ENCODE data around the gene FKBP8. TPM values are rescaled to one million over a fixed set of nuclear protein-coding genes. Genes with fewer than 3 reads are reported as not detected.

The FKBP8 gene
- total RNA-seq, 1 experiment from 2014 or later: 184 TPM

GRCh38 chr19:18536475-18536874 lies 6.9 kb downstream of the FKBP8 start:
- BruUV-seq (replicated peaks): no TSS peak
- H3K4me3 ChIP-seq (ENCODE audit: low read depth, low read length): no peak overlapping the region
- H3K9me3 ChIP-seq: no peaks in the 10 kb centered on the region
- peaks cover 2% of the 10 kb centered on the region; the same call in 1 of the 2 replicates for H3K36me3 ChIP-seq (ENCODE audit: control insufficient read depth, insufficient read depth, low read length)
- TF ChIP-seq CTCF (IDR thresholded peaks at IDR 0.05; ENCODE audit: insufficient read depth in 1 of 2, low read depth in 1 of 2, low read length in 1 of 2, severe bottlenecking in 1 of 2, unreplicated experiment in 1 of 2): no peak
- no peaks in the 10 kb centered on the region for H3K27me3 ChIP-seq (replicated peaks; ENCODE audit: control insufficient read depth, insufficient read depth, low read length)
- H3K9me3 Mint-ChIP-seq (ENCODE audit: unreplicated experiment): no peaks in the 10 kb centered on the region
- H3K4me3 Mint-ChIP-seq (ENCODE audit: unreplicated experiment): no peak overlapping the region
- no peaks in the 10 kb centered on the region for H3K27me3 Mint-ChIP-seq (ENCODE audit: insufficient read depth, unreplicated experiment)
- no peak for DNase-seq
- intact Hi-C loops (cut with micrococcal nuclease; ENCODE audit: unreplicated experiment): no loop called here
- ChIA-PET CTCF (no interaction called here), POLR2A (no interaction called here)
- H3K4me1 Mint-ChIP-seq (ENCODE audit: low read depth, unreplicated experiment): no peaks in the 10 kb centered on the region
- H3K4me1 ChIP-seq: no peaks in the 10 kb centered on the region
- H3K27ac Mint-ChIP-seq (ENCODE audit: unreplicated experiment): no peak overlapping the region
- H3K36me3 Mint-ChIP-seq (ENCODE audit: insufficient read depth, unreplicated experiment): peaks cover 27% of the 10 kb centered on the region

GRCh38 chr19:18533058-18533457 lies 10.3 kb downstream of the FKBP8 start:
- BruUV-seq (replicated peaks): no TSS peak
- H3K4me3 ChIP-seq (ENCODE audit: low read depth, low read length): no peak overlapping the region
- intact Hi-C loops (cut with micrococcal nuclease; ENCODE audit: unreplicated experiment): no loop called here
- POLR2A ChIA-PET: no interaction called here
- Mint-ChIP-seq H3K4me1 (ENCODE audit: low read depth, unreplicated experiment) (no peaks in the 10 kb centered on the region), H3K27ac (ENCODE audit: unreplicated experiment) (no peak overlapping the region), H3K9me3 (ENCODE audit: unreplicated experiment) (no peaks in the 10 kb centered on the region), H3K4me3 (ENCODE audit: unreplicated experiment) (no peak overlapping the region), H3K27me3 (ENCODE audit: insufficient read depth, unreplicated experiment) (no peaks in the 10 kb centered on the region), H3K36me3 (ENCODE audit: insufficient read depth, unreplicated experiment) (peaks cover 15% of the 10 kb centered on the region)
- H3K27me3 ChIP-seq (replicated peaks; ENCODE audit: control insufficient read depth, insufficient read depth, low read length): no peaks in the 10 kb centered on the region
- no peaks in the 10 kb centered on the region for H3K4me1 ChIP-seq
- no peak for DNase-seq
- no peaks in the 10 kb centered on the region for H3K9me3 ChIP-seq
- CTCF ChIA-PET: interaction anchor here (1.8 kb wide), 1 partner anchor 11 kb away, joined by 6 read pairs; the partner anchor contains the start of gene ELL
- TF ChIP-seq CTCF (IDR thresholded peaks at IDR 0.05; ENCODE audit: insufficient read depth in 1 of 2, low read depth in 1 of 2, low read length in 1 of 2, severe bottlenecking in 1 of 2, unreplicated experiment in 1 of 2): no peak
- H3K36me3 ChIP-seq (ENCODE audit: control insufficient read depth, insufficient read depth, low read length): no peaks in the 10 kb centered on the region; the same call in none of the 2 replicates

- H3K4me3 Mint-ChIP-seq (ENCODE audit: unreplicated experiment): no peak overlapping the region
- no peaks in the 10 kb centered on the region for H3K4me1 Mint-ChIP-seq (ENCODE audit: low read depth, unreplicated experiment)
- ChIA-PET CTCF (interaction anchor here (0.6 to 1.8 kb wide), 2 partner anchors 10 to 62 kb away, joined by 6 to 16 read pairs; partner anchors contain the start of gene ELL), POLR2A (no interaction called here)
- TF ChIP-seq CTCF (IDR thresholded peaks at IDR 0.05; ENCODE audit: insufficient read depth in 1 of 2, low read depth in 1 of 2, low read length in 1 of 2, severe bottlenecking in 1 of 2, unreplicated experiment in 1 of 2): no peak
- no peaks in the 10 kb centered on the region for H3K9me3 Mint-ChIP-seq (ENCODE audit: unreplicated experiment)
- intact Hi-C loops (cut with micrococcal nuclease; ENCODE audit: unreplicated experiment): no loop called here
- H3K9me3 ChIP-seq: no peaks in the 10 kb centered on the region
- H3K36me3 Mint-ChIP-seq (ENCODE audit: insufficient read depth, unreplicated experiment): peaks cover 15% of the 10 kb centered on the region
- H3K27me3 Mint-ChIP-seq (ENCODE audit: insufficient read depth, unreplicated experiment): no peaks in the 10 kb centered on the region
- no peaks in the 10 kb centered on the region for H3K27me3 ChIP-seq (replicated peaks; ENCODE audit: control insufficient read depth, insufficient read depth, low read length)
- no peaks in the 10 kb centered on the region for H3K4me1 ChIP-seq
- no peak for DNase-seq
- H3K27ac Mint-ChIP-seq (ENCODE audit: unreplicated experiment): no peak overlapping the region
- H3K36me3 ChIP-seq (ENCODE audit: control insufficient read depth, insufficient read depth, low read length): no peaks in the 10 kb centered on the region; the same call in none of the 2 replicates
- no TSS peak for BruUV-seq (replicated peaks)
- no peak overlapping the region for H3K4me3 ChIP-seq (ENCODE audit: low read depth, low read length)
Observed at GRCh38 chr19:18532168-18532890, 11.0 kb downstream of the FKBP8 start.
